MM.1S (cell line): ENCODE measurements around the gene GRAMD1A.
"Not testable (repeated sequence)": the region's sequence is repeated elsewhere in the genome, so short reads cannot be mapped to it uniquely, and the experiment has no call there.

Experiments used
- DNase-seq: peaks from one replicate; pipeline ENCODE4 v3.0.0-alpha.2; 2015
- H2AFZ ChIP-seq: fragments of 300-600 bp; sonication (generic); 2 replicates; pipeline ENCODE4 v1.6.0; 2016; ENCODE audit warnings: antibody characterized with exemption, low read length
- H3F3A ChIP-seq: fragments of 300-600 bp; sonication (generic); 2 replicates; pipeline ENCODE4 v1.6.1; 2016; ENCODE audit warnings: mild to moderate bottlenecking, antibody characterized with exemption, low read length, moderate library complexity, mixed read lengths; ENCODE audit not compliant: insufficient read depth
- H3K27ac ChIP-seq: fragments of 300-600 bp; sonication (generic); 2 replicates; pipeline ENCODE4 v1.5.1; 2016; ENCODE audit warnings: mild to moderate bottlenecking, low read length
- H3K27me3 ChIP-seq: fragments of 300-600 bp; sonication (generic); replicated peaks from 2 replicates; pipeline ENCODE4 v1.6.0; 2016; ENCODE audit warnings: low read length; ENCODE audit not compliant: insufficient read depth
- H3K36me3 ChIP-seq: fragments of 300-600 bp; sonication (generic); replicated peaks from 2 replicates; pipeline ENCODE4 v1.6.1; 2016; ENCODE audit warnings: mild to moderate bottlenecking, low read length, mixed read lengths; ENCODE audit not compliant: insufficient read depth
- H3K4me1 ChIP-seq: fragments of 300-600 bp; sonication (generic); 2 replicates; pipeline ENCODE4 v1.6.1; 2016; ENCODE audit warnings: low read length, mixed read lengths
- H3K4me2 ChIP-seq: fragments of 300-600 bp; sonication (generic); 2 replicates; pipeline ENCODE4 v1.6.0; 2016; ENCODE audit warnings: low read depth, low read length
- H3K4me3 ChIP-seq: fragments of 300-600 bp; sonication (generic); 2 replicates; pipeline ENCODE4 v1.5.1; 2016; ENCODE audit warnings: low read length, mixed read lengths
- H3K79me2 ChIP-seq: fragments of 300-600 bp; sonication (generic); 2 replicates; pipeline ENCODE4 v1.6.1; 2016; ENCODE audit warnings: mixed run types, low read length, mixed read lengths
- H3K9ac ChIP-seq: fragments of 300-600 bp; sonication (generic); 2 replicates; pipeline ENCODE4 v1.6.1; 2016; ENCODE audit warnings: low read length, mixed read lengths
- H3K9me2 ChIP-seq: fragments of 300-600 bp; sonication (generic); replicated peaks from 2 replicates; pipeline ENCODE4 v1.6.1; 2016; ENCODE audit warnings: mild to moderate bottlenecking, low read length, mixed read lengths; ENCODE audit not compliant: insufficient read depth
- H3K9me3 ChIP-seq: fragments of 300-600 bp; sonication (generic); replicated peaks from 2 replicates; pipeline ENCODE4 v1.6.1; 2016; ENCODE audit warnings: mild to moderate bottlenecking, low read length, mixed read lengths; ENCODE audit not compliant: insufficient read depth
- H4K20me1 ChIP-seq: fragments of 300-600 bp; sonication (generic); 2 replicates; pipeline ENCODE4 v1.6.1; 2016; ENCODE audit warnings: mild to moderate bottlenecking, low read length, moderate library complexity, mixed read lengths; ENCODE audit not compliant: insufficient read depth
- EZH2 ChIP-seq: fragments of 300-600 bp; sonication (generic); optimal IDR thresholded peaks from 2 replicates; pipeline ENCODE3; 2017; ENCODE audit warnings: low read depth, mild to moderate bottlenecking, antibody characterized with exemption, low read length, mixed read lengths
- EZH2phosphoT487 ChIP-seq: fragments of 300-600 bp; sonication (generic); IDR thresholded peaks from 2 replicates; pipeline ENCODE4 v1.6.1; 2018; ENCODE audit warnings: antibody characterized with exemption, low read length
- TF ChIP-seq, protein P1 (sequence below): fragments of 300-600 bp; sonication (generic); IDR thresholded peaks from 2 replicates; pipeline ENCODE4 v1.5.1; 2016; ENCODE audit warnings: antibody characterized with exemption, low read length, mixed read lengths

Gene GRAMD1A

DNA sequence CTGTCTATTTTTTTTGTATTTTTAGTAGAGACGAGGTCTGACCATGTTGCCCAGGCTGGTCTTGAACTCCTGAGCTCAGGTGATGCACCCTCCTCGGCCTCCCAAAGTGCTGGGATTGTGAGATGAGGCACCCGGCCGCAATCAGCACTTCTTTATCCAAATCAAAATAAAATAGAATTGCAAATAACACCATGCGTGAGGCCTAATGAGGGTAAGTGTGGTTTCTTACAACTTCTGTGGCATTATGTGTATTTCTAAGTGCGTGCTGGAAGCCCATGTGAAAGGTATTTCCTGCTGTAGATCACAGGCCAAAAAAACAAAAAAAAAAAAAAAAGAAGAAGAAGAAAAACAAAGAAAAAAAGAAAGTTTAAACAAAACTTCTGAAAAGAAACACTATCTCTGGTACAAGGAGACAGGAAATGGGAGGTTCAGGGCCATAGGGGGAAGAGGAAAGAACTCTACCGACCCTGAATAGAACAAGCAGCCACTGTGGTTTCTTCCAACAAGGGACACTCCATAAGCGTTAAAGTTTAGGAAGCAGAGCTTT lies 3.0 kb upstream of the GRAMD1A start:
- H3K9ac ChIP-seq, result no peak overlapping the region
- H4K20me1 ChIP-seq, result no peaks in the 10 kb centered on the region
- no peak overlapping the region for H3K4me3 ChIP-seq
- no peaks in the 10 kb centered on the region for H3K9me3 ChIP-seq
- no peaks in the 10 kb centered on the region for H3K36me3 ChIP-seq
- H3K4me2 ChIP-seq, result no peak overlapping the region
- TF ChIP-seq EZH2 (no peak), EZH2phosphoT487 (no peak)
- TF ChIP-seq, protein P1, sequence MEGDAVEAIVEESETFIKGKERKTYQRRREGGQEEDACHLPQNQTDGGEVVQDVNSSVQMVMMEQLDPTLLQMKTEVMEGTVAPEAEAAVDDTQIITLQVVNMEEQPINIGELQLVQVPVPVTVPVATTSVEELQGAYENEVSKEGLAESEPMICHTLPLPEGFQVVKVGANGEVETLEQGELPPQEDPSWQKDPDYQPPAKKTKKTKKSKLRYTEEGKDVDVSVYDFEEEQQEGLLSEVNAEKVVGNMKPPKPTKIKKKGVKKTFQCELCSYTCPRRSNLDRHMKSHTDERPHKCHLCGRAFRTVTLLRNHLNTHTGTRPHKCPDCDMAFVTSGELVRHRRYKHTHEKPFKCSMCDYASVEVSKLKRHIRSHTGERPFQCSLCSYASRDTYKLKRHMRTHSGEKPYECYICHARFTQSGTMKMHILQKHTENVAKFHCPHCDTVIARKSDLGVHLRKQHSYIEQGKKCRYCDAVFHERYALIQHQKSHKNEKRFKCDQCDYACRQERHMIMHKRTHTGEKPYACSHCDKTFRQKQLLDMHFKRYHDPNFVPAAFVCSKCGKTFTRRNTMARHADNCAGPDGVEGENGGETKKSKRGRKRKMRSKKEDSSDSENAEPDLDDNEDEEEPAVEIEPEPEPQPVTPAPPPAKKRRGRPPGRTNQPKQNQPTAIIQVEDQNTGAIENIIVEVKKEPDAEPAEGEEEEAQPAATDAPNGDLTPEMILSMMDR, result no peak
- 0 out of 2 replicates have a peak, but pooled peaks cover 10% of the 10 kb centered on the region for H3K4me1 ChIP-seq
- H3F3A ChIP-seq, result no peaks in the 10 kb centered on the region
- no peaks in the 10 kb centered on the region for H3K9me2 ChIP-seq
- peaks cover 1% of the 10 kb centered on the region; the same call in 1 of the 2 replicates for H3K27me3 ChIP-seq
- H3K79me2 ChIP-seq, result peaks cover 6% of the 10 kb centered on the region; the same call in 1 of the 2 replicates
- H3K27ac ChIP-seq, result no peak overlapping the region
- DNase-seq, result no peak
- H2AFZ ChIP-seq, result no peak overlapping the region

DNA sequence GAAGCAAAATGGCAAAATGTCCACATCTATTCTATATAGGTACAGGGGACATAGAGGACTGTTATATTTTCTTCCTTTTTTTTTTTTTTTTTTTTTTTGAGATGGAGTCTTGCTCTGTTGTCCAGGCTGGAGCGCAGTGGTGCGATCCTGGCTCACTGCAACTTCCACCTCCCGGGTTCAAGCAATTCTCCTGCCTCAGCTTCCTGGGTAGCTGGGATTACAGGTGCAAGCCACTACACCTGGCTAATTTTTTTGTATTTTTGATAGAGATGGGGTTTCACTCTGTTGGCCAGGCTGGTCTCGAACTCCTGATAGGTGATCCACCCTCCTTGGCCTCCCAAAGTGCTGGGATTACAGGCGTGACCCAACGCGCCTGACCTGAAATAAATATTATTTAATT lies 1.9 kb upstream of the GRAMD1A start:
- not testable (repeated sequence) for DNase-seq, H3K4me1 ChIP-seq, H3K9ac ChIP-seq, H3K9me3 ChIP-seq, H3K4me3 ChIP-seq, H3K36me3 ChIP-seq, H3K27ac ChIP-seq, H3K9me2 ChIP-seq, H2AFZ ChIP-seq, H3F3A ChIP-seq, H3K4me2 ChIP-seq, H4K20me1 ChIP-seq, H3K79me2 ChIP-seq, H3K27me3 ChIP-seq

DNA sequence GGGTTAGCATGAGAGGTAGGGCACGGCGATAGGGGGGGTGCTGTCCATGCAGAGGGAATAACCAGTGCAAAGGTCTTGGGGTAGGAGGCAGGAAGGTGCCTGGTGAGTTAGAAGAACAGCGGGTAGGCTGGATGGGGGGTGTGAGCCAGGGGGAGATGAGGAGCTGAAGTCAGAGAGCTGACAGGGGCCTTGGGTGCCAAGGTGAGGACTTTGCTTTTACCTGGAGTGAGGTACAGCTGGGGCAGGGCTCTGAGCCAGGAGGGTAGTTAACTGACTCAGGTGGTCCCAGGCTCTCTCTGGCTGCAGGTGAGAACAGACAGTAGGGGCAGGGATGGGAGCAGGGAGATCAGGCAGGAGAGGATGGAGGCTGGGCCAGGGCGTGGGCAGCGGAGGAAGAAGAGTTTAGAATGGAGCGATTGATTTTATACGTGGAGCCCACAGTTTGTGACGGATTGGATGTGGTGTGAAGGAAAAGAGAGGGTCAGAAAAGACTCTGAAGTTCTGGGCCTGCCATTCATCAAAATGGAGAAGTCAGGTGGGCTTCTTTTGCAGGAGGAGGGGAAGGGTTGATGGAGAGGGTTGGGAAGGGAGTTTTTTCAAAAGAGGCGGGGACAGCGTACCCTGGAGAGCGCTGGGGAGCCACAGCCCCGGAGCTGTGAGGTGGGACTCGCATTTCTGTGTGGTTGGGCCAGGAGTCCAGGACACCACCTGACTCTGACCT lies 1.2 kb upstream of the GRAMD1A start:
- no peaks in the 10 kb centered on the region; the same call in 1 of the 2 replicates for H3K27me3 ChIP-seq
- H3F3A ChIP-seq, result no peaks in the 10 kb centered on the region
- no peaks in the 10 kb centered on the region for H3K9me3 ChIP-seq
- 0 out of 2 replicates have a peak, but pooled peaks cover 10% of the 10 kb centered on the region for H3K4me1 ChIP-seq
- TF ChIP-seq, protein P1, result no peak
- TF ChIP-seq EZH2phosphoT487 (no peak), EZH2 (no peak)
- H3K9ac ChIP-seq, result no peak overlapping the region
- peaks cover 6% of the 10 kb centered on the region; the same call in 1 of the 2 replicates for H3K79me2 ChIP-seq
- 0 out of 2 replicates have a peak overlapping the region, but pooled peaks have one; percentile 64 for H3K4me2 ChIP-seq
- H3K4me3 ChIP-seq, result no peak overlapping the region
- DNase-seq, result no peak
- no peak overlapping the region for H3K27ac ChIP-seq
- H3K9me2 ChIP-seq, result no peaks in the 10 kb centered on the region
- H3K36me3 ChIP-seq, result no peaks in the 10 kb centered on the region
- no peak overlapping the region for H2AFZ ChIP-seq
- no peaks in the 10 kb centered on the region for H4K20me1 ChIP-seq

DNA sequence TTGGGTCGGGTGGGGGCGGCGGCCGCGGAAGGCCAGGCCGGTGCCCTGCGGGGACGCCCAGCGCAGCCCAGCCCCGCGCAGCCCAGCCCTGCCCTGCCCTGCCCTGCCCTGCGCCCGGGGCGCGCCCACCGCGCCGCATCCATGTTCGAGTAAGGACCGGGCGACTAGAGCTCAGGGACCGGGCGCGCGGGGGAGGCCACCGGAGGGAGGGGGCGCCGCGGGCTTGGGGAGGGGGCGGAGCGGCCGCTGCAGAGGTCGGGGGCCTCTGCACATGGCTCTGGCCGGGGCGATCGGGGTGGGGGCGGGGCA lies 169 bp downstream of the GRAMD1A start:
- Histone ChIP-seq H3K4me2 (no peak overlapping the region), H3K4me3 (peak overlapping the region; percentile 67; the same call in 1 of the 2 replicates), H3K9me2 (no peaks in the 10 kb centered on the region), H3K27me3 (no peaks in the 10 kb centered on the region), H4K20me1 (no peaks in the 10 kb centered on the region), H3K9ac (peak overlapping the region; percentile 64), H3F3A (no peaks in the 10 kb centered on the region), H3K27ac (no peak overlapping the region), H3K4me1 (0 out of 2 replicates have a peak, but pooled peaks cover under 1% of the 10 kb centered on the region), H3K36me3 (no peaks in the 10 kb centered on the region), H2AFZ (no peak overlapping the region), H3K9me3 (no peaks in the 10 kb centered on the region), H3K79me2 (peaks cover 6% of the 10 kb centered on the region; the same call in 1 of the 2 replicates)
- DNase-seq, result no peak
- TF ChIP-seq EZH2phosphoT487 (no peak), EZH2 (no peak)
- TF ChIP-seq, protein P1, result no peak
